Measurements from ENCODE around the gene RRN3. TPM values are rescaled to one million over a fixed set of nuclear protein-coding genes. Genes with fewer than 3 reads are reported as not detected.
A peak's percentile ranks its signal among the peaks of the same experiment; 100 is the strongest.
"Not testable (repeated sequence)": the region's sequence is repeated elsewhere in the genome, so short reads cannot be mapped to it uniquely, and the experiment has no call there.

RRN3 gene
- polyA plus RNA-seq, 2 of the 4 experiments (the other 2 are of a cell fraction), result 34.0 to 95.7 TPM

- Histone ChIP-seq H3K4me3 (no peak overlapping the region), H3K27ac (no peak overlapping the region), H3K4me1 (no peaks in the 10 kb centered on the region), H3K9me3 (no peaks in the 10 kb centered on the region), H3K4me2 (no peak overlapping the region)
- no peak for TF ChIP-seq E2F6 (IDR thresholded peaks at IDR 0.05; ENCODE audit: borderline replicate concordance, low read depth)
- no peak for TF ChIP-seq RNF2 (IDR thresholded peaks at IDR 0.05; ENCODE audit: borderline replicate concordance, low read depth)
- no peak for TF ChIP-seq NPAS2 (CRISPR knock-in tag; IDR thresholded peaks at IDR 0.05; ENCODE audit: borderline replicate concordance)
- no peak for TF ChIP-seq KDM1A (IDR thresholded peaks at IDR 0.05; ENCODE audit: low read depth)
- TF ChIP-seq HMGXB4 (CRISPR knock-in tag; IDR thresholded peaks at IDR 0.05; ENCODE audit: borderline replicate concordance), result no peak
- TF ChIP-seq ATOH8 (CRISPR knock-in tag; IDR thresholded peaks at IDR 0.05; ENCODE audit: low read depth), result no peak
- no peak for TF ChIP-seq FOXS1 (CRISPR knock-in tag; IDR thresholded peaks at IDR 0.05)
- no peak for TF ChIP-seq CEBPB (IDR thresholded peaks at IDR 0.05)
- TF ChIP-seq EP300 (IDR thresholded peaks at IDR 0.05), result no peak
- TF ChIP-seq RFX5 (IDR thresholded peaks at IDR 0.05), result no peak
- no peak for TF ChIP-seq TFCP2L1 (CRISPR knock-in tag; IDR thresholded peaks at IDR 0.05)
- TF ChIP-seq FOSB (CRISPR knock-in tag; IDR thresholded peaks at IDR 0.05), result no peak
- 94% methylated on average over 3 of the region's 3 CpGs for WGBS (ENCODE audit: missing lambda C conversion rate)
- ChIA-PET CTCF (no interaction called here), POLR2A (no interaction called here)
- DNase-seq (ENCODE audit: low read depth in 1 of 2, low spot score in 1 of 2) (no peak), ATAC-seq (no peak), FAIRE-seq (no peak)
Measured at GRCh38 chr16:15049581-15050180, 44.4 kb downstream of the RRN3 start.

GRCh38 chr16:15046692-15047376, 47.2 kb downstream of the RRN3 start:
- H3K4me1 ChIP-seq, result no peaks in the 10 kb centered on the region
- no peak overlapping the region for H3K4me3 ChIP-seq
- CTCF ChIA-PET, result no interaction called here
- POLR2A ChIA-PET, result interaction anchor here (0.6 kb wide), 1 partner anchor 15 kb away, joined by 3 read pairs; no protein-coding TSS in a partner anchor
- FAIRE-seq (no peak), ATAC-seq (peak; percentile 45 to 62; a peak in 3 of 6 replicates), DNase-seq (ENCODE audit: low read depth in 1 of 2, low spot score in 1 of 2) (peak in 1 of 2 experiments; percentile 32)
- 86% methylated on average over 21 of the region's 21 CpGs for WGBS (ENCODE audit: missing lambda C conversion rate)
- H3K4me2 ChIP-seq, result no peak overlapping the region
- TF ChIP-seq MAFK (IDR thresholded peaks at IDR 0.05; ENCODE audit: partially characterized antibody) (peak; percentile 54), SREBF2 (IDR thresholded peaks at IDR 0.05) (no peak)
- H3K9me3 ChIP-seq, result no peaks in the 10 kb centered on the region
- no peak overlapping the region for H3K27ac ChIP-seq

GRCh38 chr16:15045270-15045669, 48.8 kb downstream of the RRN3 start:
- POLR2A ChIA-PET; FAIRE-seq; H3K27ac ChIP-seq; H3K9me3 ChIP-seq; H3K4me3 ChIP-seq; ATAC-seq; DNase-seq (ENCODE audit: low read depth in 1 of 2, low spot score in 1 of 2); H3K4me1 ChIP-seq; H3K4me2 ChIP-seq: not testable (repeated sequence)
- 93% methylated on average over 9 of the region's 9 CpGs for WGBS (ENCODE audit: missing lambda C conversion rate)
- CTCF ChIA-PET, result interaction anchor here (0.7 kb wide), 1 partner anchor 868 kb away, joined by 4 read pairs; no protein-coding TSS in a partner anchor

- 91% methylated on average over 11 of the region's 11 CpGs for whole genome bisulfite sequencing (ENCODE audit: missing lambda C conversion rate)
- no peak for FAIRE-seq
- no peaks in the 10 kb centered on the region for H3K9me3 ChIP-seq
- H3K27ac ChIP-seq, result no peak overlapping the region
- ChIA-PET CTCF (no interaction called here), POLR2A (no interaction called here)
- DNase-seq (ENCODE audit: low read depth in 1 of 2, low spot score in 1 of 2), result no peak
- H3K4me2 ChIP-seq, result no peak overlapping the region
- H3K4me3 ChIP-seq, result no peak overlapping the region
- ATAC-seq, result no peak
- no peaks in the 10 kb centered on the region for H3K4me1 ChIP-seq
- TF ChIP-seq CHD2 (IDR thresholded peaks at IDR 0.05; ENCODE audit: low read length, partially characterized antibody), result no peak
- TF ChIP-seq ZC3H11A (IDR thresholded peaks at IDR 0.05), result no peak
- no peak for TF ChIP-seq TP53 (CRISPR knock-in tag; IDR thresholded peaks at IDR 0.05)
- TF ChIP-seq REST (IDR thresholded peaks at IDR 0.05), result no peak
- TF ChIP-seq POLR2A (IDR thresholded peaks at IDR 0.05; ENCODE audit: low read length), result no peak
- no peak for TF ChIP-seq ZFP36 (IDR thresholded peaks at IDR 0.05; ENCODE audit: borderline replicate concordance, partially characterized antibody)
- TF ChIP-seq JUNB (IDR thresholded peaks at IDR 0.05), result no peak
- TF ChIP-seq EP300 (IDR thresholded peaks at IDR 0.05), result no peak
- no peak for TF ChIP-seq POLR2AphosphoS2 (conservative IDR thresholded peaks at IDR 0.05; ENCODE audit: low read length)
- no peak for TF ChIP-seq CBX2 (IDR thresholded peaks at IDR 0.05; ENCODE audit: borderline replicate concordance, low read depth)
- TF ChIP-seq HES2 (IDR thresholded peaks at IDR 0.05), result no peak
Measured at GRCh38 chr16:15044286-15044685, 49.8 kb downstream of the RRN3 start.
